BJ (cell line): ENCODE measurements around the gene GPS2. TPM values are rescaled to one million over a fixed set of nuclear protein-coding genes. Genes with fewer than 3 reads are reported as not detected.
"Not testable (repeated sequence)": the region's sequence is repeated elsewhere in the genome, so short reads cannot be mapped to it uniquely, and the experiment has no call there.

Experiments
- CTCF ChIA-PET: fragments of 350-600 bp; formaldehyde crosslinking; extraction: SDS; loops from one replicate; lab custom pipeline; 2021; ENCODE audit warnings: antibody characterized with exemption, inconsistent platforms; lab: Yijun Ruan, JAX
- POLR2A ChIA-PET: fragments of 300-600 bp; sonication (Branson Sonifier 250); formaldehyde crosslinking; extraction: SDS; loops from one replicate; lab custom pipeline; 2021; ENCODE audit warnings: antibody characterized with exemption; lab: Charles Lee
- DNase-seq: peaks from one replicate; pipeline ENCODE4 v3.0.0-alpha.2; 2011; ENCODE audit warnings: low read depth
- H3K27me3 ChIP-seq: 2 replicates; pipeline ENCODE4 v1.6.0; 2011; ENCODE audit warnings: low read length; ENCODE audit not compliant: control insufficient read depth, insufficient read depth
- H3K36me3 ChIP-seq: 2 replicates; pipeline ENCODE4 v1.5.1; 2011; ENCODE audit warnings: low read length; ENCODE audit not compliant: control insufficient read depth, insufficient read depth
- H3K4me3 ChIP-seq: 2 replicates; pipeline ENCODE4 v1.5.1; 2011; ENCODE audit warnings: low read depth, mild to moderate bottlenecking, control low read depth, low read length
- polyA plus RNA-seq: library from polyadenylated mRNA; depleted of rRNA; stranded (reverse); fragments of >200 nt; gene quantifications from 2 replicates; pipeline ENCODE4 v1.2.3, GENCODE V29; 2011
- TF ChIP-seq, protein P1 (sequence below): IDR thresholded peaks from 2 replicates; pipeline ENCODE4 v1.5.1; 2011; ENCODE audit warnings: low read depth, mild to moderate bottlenecking, control low read depth, inconsistent platforms, low read length, moderate library complexity; ENCODE audit not compliant: insufficient read depth

The GPS2 gene
- polyA plus RNA-seq, 1 experiment = 37.4 TPM

- ChIA-PET CTCF (interaction anchor here (0.6 to 1.2 kb wide), 2 partner anchors 25 to 26 kb away, joined by 3 to 4 read pairs; partner anchors contain the start of gene GPS2), POLR2A (no interaction called here)
- H3K36me3 ChIP-seq = no peaks in the 10 kb centered on the region
- TF ChIP-seq, protein P1, sequence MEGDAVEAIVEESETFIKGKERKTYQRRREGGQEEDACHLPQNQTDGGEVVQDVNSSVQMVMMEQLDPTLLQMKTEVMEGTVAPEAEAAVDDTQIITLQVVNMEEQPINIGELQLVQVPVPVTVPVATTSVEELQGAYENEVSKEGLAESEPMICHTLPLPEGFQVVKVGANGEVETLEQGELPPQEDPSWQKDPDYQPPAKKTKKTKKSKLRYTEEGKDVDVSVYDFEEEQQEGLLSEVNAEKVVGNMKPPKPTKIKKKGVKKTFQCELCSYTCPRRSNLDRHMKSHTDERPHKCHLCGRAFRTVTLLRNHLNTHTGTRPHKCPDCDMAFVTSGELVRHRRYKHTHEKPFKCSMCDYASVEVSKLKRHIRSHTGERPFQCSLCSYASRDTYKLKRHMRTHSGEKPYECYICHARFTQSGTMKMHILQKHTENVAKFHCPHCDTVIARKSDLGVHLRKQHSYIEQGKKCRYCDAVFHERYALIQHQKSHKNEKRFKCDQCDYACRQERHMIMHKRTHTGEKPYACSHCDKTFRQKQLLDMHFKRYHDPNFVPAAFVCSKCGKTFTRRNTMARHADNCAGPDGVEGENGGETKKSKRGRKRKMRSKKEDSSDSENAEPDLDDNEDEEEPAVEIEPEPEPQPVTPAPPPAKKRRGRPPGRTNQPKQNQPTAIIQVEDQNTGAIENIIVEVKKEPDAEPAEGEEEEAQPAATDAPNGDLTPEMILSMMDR = no peak
- no peak for DNase-seq
- peaks cover 7% of the 10 kb centered on the region for H3K27me3 ChIP-seq
- no peak overlapping the region for H3K4me3 ChIP-seq
Observed at GRCh38 chr17:7340179-7340578, 25.0 kb upstream of the GPS2 start.

DNA sequence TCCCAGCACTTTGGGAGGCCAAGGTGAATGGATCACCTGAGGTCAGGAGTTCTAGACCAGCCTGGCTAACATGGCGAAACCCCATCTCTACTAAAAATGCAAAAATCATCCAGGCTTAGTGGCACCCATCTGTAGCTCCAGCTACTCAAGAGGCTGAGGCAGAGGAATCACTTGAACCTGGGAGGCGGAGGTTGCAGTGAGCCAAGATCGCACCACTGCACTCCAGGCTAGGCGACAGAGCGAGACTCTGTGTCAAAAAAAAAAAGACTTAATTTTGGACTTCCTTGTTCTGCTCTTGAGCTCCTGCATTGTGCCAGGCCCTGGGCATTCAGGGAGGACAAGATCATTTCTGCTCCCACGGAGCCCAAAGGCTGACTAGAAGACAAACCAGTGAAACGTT, 22.4 kb upstream of the GPS2 start:
- H3K36me3 ChIP-seq, DNase-seq, H3K27me3 ChIP-seq, POLR2A ChIA-PET, H3K4me3 ChIP-seq: not testable (repeated sequence)
- CTCF ChIA-PET = interaction anchor here (0.6 to 3.2 kb wide), 3 partner anchors 13 to 671 kb away, joined by 3 to 13 read pairs (median 4); no protein-coding TSS in a partner anchor

DNA sequence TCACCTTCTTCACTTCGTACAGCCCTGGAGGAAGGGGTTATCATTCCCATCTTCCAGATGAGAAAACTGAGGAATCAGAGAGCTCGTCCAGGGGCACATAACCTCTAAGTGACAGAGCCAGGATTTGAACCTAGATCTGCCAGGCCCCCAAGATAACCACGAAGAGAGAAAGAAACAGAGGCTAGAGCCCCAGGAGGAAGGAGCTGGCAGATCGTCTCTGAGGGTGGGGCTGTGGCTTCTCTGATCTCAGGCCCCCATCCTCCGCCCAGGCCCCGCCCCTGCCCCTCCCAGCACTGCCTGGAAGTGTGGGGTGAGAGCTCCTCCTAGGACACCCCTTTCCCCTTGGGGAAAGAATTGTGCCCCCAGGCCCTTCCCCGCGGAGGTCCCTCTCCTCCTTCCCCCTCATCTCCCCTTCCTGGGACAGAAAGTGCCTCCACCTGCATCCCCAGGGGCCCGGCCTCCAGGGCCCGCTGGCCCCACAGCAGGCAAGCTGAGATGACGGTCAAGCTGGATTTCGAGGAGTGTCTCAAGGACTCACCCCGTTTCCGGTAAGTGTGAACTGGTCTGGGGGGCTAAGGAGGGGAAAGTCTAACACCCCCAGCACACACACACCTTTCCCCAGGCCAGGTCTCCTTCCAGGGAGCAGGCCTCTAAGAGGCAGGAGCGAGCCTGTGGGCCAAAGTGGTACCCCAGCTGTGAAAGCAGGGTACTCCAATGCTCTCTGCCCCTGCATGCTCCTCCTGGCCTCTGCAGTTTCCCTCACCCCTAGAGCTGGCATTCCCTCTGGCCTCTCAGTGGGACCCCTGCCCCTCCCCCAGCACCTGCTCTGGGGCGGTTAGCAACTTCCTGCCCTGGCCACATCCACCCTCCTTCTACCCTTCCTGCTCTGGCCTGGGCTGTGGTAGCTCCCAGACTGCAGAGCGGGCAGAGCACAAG, 21.3 kb upstream of the GPS2 start, which contains the start of gene ACAP1:
Gene ACAP1, plus strand, starts transcription at position 290 of the 936 bp plus-strand sequence. Its CDS starts 206 bp downstream, at position 496.
- TF ChIP-seq, protein P1 = no peak
- H3K27me3 ChIP-seq = peaks cover under 1% of the 10 kb centered on the region
- no peak within 1 kb of the TSS for H3K4me3 ChIP-seq
- H3K36me3 ChIP-seq = no peaks in the 10 kb centered on the region
- ChIA-PET POLR2A (no interaction called here), CTCF (interaction anchor here (1.1 to 3.2 kb wide), 4 partner anchors 8 to 20 kb away, joined by 3 to 13 read pairs (median 4); no protein-coding TSS in a partner anchor)
- no peak for DNase-seq

DNA sequence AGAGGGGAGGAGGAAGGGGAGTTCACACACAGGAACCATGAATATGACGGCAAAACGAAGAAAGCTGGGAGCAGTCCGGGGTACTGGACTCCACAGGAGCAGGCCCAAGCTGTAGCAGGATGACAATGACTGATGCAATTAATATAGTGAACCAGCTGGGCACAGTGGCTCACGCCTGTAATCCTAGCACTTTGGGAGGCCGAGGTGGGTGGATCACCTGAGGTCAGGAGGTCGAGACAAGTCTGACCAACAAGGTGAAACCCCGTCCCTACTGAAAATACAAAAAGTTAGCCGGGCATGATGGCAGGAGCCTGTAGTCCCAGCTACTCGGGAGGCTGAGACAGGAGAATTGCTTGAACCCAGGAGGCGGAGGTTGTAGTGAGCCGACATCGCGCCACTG, 20.6 kb upstream of the GPS2 start:
- CTCF ChIA-PET = interaction anchor here (1.1 to 3.2 kb wide), 2 partner anchors 9 to 11 kb away, joined by 3 to 13 read pairs; no protein-coding TSS in a partner anchor
- H3K4me3 ChIP-seq, DNase-seq, H3K36me3 ChIP-seq, POLR2A ChIA-PET, H3K27me3 ChIP-seq: not testable (repeated sequence)

GRCh38 chr17:7334938-7335538, 19.9 kb upstream of the GPS2 start:
- POLR2A ChIA-PET = no interaction called here
- DNase-seq = no peak
- CTCF ChIA-PET = interaction anchor here (1.0 to 3.2 kb wide), 3 partner anchors 10 to 97 kb away, joined by 3 to 13 read pairs (median 3); no protein-coding TSS in a partner anchor

GRCh38 chr17:7332600-7333069, 17.5 kb upstream of the GPS2 start:
- DNase-seq, CTCF ChIA-PET, H3K36me3 ChIP-seq, POLR2A ChIA-PET, H3K4me3 ChIP-seq, H3K27me3 ChIP-seq: not testable (repeated sequence)

More at GRCh38 chr17:7334938-7335538, 19.9 kb upstream of the GPS2 start:
- H3K27me3 ChIP-seq = no peaks in the 10 kb centered on the region; the same call in 1 of the 2 replicates
- no peak overlapping the region for H3K4me3 ChIP-seq
- TF ChIP-seq, protein P1 = no peak
- H3K36me3 ChIP-seq = no peaks in the 10 kb centered on the region
